ENCODE results near the gene ZNF521.

ZNF521 gene

GRCh38 chr18:25097569-25098056, 254.4 kb downstream of the ZNF521 start:
- Histone ChIP-seq H3F3A (ENCODE audit: insufficient read depth) (no peaks in the 10 kb centered on the region), H3K9ac (ENCODE audit: low read length) (no peak overlapping the region), H3K27ac (ENCODE audit: low read depth, low read length) (no peak overlapping the region), H3K27me3 (ENCODE audit: low read length) (no peaks in the 10 kb centered on the region), H3K9me2 (replicated peaks; ENCODE audit: insufficient read depth, low read length) (no peaks in the 10 kb centered on the region), H3K79me2 (ENCODE audit: insufficient read depth, low read length) (no peaks in the 10 kb centered on the region), H3K4me2 (ENCODE audit: low read depth, low read length, poor library complexity, severe bottlenecking) (no peak overlapping the region), H3K4me3 (ENCODE audit: insufficient read depth, low read length, poor library complexity, severe bottlenecking) (no peak overlapping the region), H2AFZ (ENCODE audit: low read depth, low read length, severe bottlenecking) (no peak overlapping the region), H3K36me3 (ENCODE audit: low read length) (no peaks in the 10 kb centered on the region), H3K9me3 (ENCODE audit: insufficient read depth, low read length) (no peaks in the 10 kb centered on the region), H4K20me1 (ENCODE audit: low read depth, low read length) (no peaks in the 10 kb centered on the region)
- TF ChIP-seq, protein P1, sequence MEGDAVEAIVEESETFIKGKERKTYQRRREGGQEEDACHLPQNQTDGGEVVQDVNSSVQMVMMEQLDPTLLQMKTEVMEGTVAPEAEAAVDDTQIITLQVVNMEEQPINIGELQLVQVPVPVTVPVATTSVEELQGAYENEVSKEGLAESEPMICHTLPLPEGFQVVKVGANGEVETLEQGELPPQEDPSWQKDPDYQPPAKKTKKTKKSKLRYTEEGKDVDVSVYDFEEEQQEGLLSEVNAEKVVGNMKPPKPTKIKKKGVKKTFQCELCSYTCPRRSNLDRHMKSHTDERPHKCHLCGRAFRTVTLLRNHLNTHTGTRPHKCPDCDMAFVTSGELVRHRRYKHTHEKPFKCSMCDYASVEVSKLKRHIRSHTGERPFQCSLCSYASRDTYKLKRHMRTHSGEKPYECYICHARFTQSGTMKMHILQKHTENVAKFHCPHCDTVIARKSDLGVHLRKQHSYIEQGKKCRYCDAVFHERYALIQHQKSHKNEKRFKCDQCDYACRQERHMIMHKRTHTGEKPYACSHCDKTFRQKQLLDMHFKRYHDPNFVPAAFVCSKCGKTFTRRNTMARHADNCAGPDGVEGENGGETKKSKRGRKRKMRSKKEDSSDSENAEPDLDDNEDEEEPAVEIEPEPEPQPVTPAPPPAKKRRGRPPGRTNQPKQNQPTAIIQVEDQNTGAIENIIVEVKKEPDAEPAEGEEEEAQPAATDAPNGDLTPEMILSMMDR (IDR thresholded peaks at IDR 0.05; ENCODE audit: insufficient read depth, low read length, poor library complexity, severe bottlenecking), result no peak
- no peak for TF ChIP-seq EZH2phosphoT487 (conservative IDR thresholded peaks at IDR 0.05; ENCODE audit: low read length)

DNA sequence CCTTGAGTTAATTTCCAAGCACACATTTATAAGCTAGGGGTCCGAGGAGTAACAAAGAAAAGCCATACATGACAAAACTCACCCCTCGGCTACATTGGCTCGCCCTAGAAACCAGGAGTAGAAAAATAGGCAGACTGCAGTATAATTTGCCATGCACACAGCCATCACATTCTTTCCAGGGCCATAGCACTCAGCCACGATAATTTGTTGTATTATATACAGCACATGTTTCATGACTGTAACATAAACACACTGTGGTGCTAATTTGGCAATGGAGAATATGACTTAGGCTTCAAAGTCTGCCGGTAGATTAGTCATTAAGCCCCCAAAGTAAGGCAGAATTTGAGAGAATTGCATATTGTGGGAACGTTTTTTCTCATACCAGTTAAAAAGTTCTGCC, 254.9 kb downstream of the ZNF521 start:
- H3K9ac ChIP-seq (ENCODE audit: low read length), result no peak overlapping the region
- no peak overlapping the region for H2AFZ ChIP-seq (ENCODE audit: low read depth, low read length, severe bottlenecking)
- no peaks in the 10 kb centered on the region for H3K9me2 ChIP-seq (replicated peaks; ENCODE audit: insufficient read depth, low read length)
- H3K9me3 ChIP-seq (ENCODE audit: insufficient read depth, low read length), result no peaks in the 10 kb centered on the region
- no peaks in the 10 kb centered on the region for H3K27me3 ChIP-seq (ENCODE audit: low read length)
- no peak overlapping the region for H3K4me2 ChIP-seq (ENCODE audit: low read depth, low read length, poor library complexity, severe bottlenecking)
- H4K20me1 ChIP-seq (ENCODE audit: low read depth, low read length), result no peaks in the 10 kb centered on the region
- H3K79me2 ChIP-seq (ENCODE audit: insufficient read depth, low read length), result no peaks in the 10 kb centered on the region
- TF ChIP-seq, protein P1 (IDR thresholded peaks at IDR 0.05; ENCODE audit: insufficient read depth, low read length, poor library complexity, severe bottlenecking), result no peak
- no peak for TF ChIP-seq EZH2phosphoT487 (conservative IDR thresholded peaks at IDR 0.05; ENCODE audit: low read length)
- no peak overlapping the region for H3K4me3 ChIP-seq (ENCODE audit: insufficient read depth, low read length, poor library complexity, severe bottlenecking)
- no peaks in the 10 kb centered on the region for H3F3A ChIP-seq (ENCODE audit: insufficient read depth)
- H3K36me3 ChIP-seq (ENCODE audit: low read length), result no peaks in the 10 kb centered on the region
- no peak overlapping the region for H3K27ac ChIP-seq (ENCODE audit: low read depth, low read length)

GRCh38 chr18:25093141-25093540, 258.8 kb downstream of the ZNF521 start:
- Histone ChIP-seq H3F3A (ENCODE audit: insufficient read depth) (no peaks in the 10 kb centered on the region), H3K9ac (ENCODE audit: low read length) (no peak overlapping the region), H3K9me3 (ENCODE audit: insufficient read depth, low read length) (no peaks in the 10 kb centered on the region), H3K36me3 (ENCODE audit: low read length) (no peaks in the 10 kb centered on the region), H4K20me1 (ENCODE audit: low read depth, low read length) (no peaks in the 10 kb centered on the region), H3K4me2 (ENCODE audit: low read depth, low read length, poor library complexity, severe bottlenecking) (no peak overlapping the region), H3K4me3 (ENCODE audit: insufficient read depth, low read length, poor library complexity, severe bottlenecking) (no peak overlapping the region), H3K27me3 (ENCODE audit: low read length) (no peaks in the 10 kb centered on the region), H2AFZ (ENCODE audit: low read depth, low read length, severe bottlenecking) (no peak overlapping the region), H3K9me2 (replicated peaks; ENCODE audit: insufficient read depth, low read length) (no peaks in the 10 kb centered on the region), H3K79me2 (ENCODE audit: insufficient read depth, low read length) (no peaks in the 10 kb centered on the region), H3K27ac (ENCODE audit: low read depth, low read length) (no peak overlapping the region)
- no peak for TF ChIP-seq EZH2phosphoT487 (conservative IDR thresholded peaks at IDR 0.05; ENCODE audit: low read length)
- TF ChIP-seq, protein P1 (IDR thresholded peaks at IDR 0.05; ENCODE audit: insufficient read depth, low read length, poor library complexity, severe bottlenecking), result no peak

All from SU-DHL-6 (cell line).